KMS-11 (cell line): ENCODE results near the gene ATOSA.

Source experiments
- H2AFZ ChIP-seq: fragments of 200-600 bp; sonication (generic); 2 replicates; pipeline ENCODE4 v1.6.1; 2016; ENCODE audit warnings: antibody characterized with exemption, mixed run types, low read depth
- H3K27ac ChIP-seq: fragments of 200-600 bp; sonication (generic); 2 replicates; pipeline ENCODE4 v1.6.1; 2016; ENCODE audit warnings: mild to moderate bottlenecking, mixed run types
- H3K27me3 ChIP-seq: fragments of 200-600 bp; sonication (generic); 2 replicates; pipeline ENCODE4 v1.6.1; 2017; ENCODE audit warnings: mild to moderate bottlenecking, low read depth, mixed run types, moderate library complexity; ENCODE audit not compliant: insufficient read depth
- H3K36me3 ChIP-seq: fragments of 200-600 bp; sonication (generic); 2 replicates; pipeline ENCODE4 v1.6.1; 2017; ENCODE audit warnings: mild to moderate bottlenecking, mixed run types; ENCODE audit not compliant: insufficient read depth
- H3K4me1 ChIP-seq: fragments of 200-600 bp; sonication (generic); 2 replicates; pipeline ENCODE4 v1.6.1; 2016; ENCODE audit warnings: mild to moderate bottlenecking, low read depth, mixed run types; ENCODE audit not compliant: poor library complexity, severe bottlenecking
- H3K4me2 ChIP-seq: fragments of 200-600 bp; sonication (generic); 2 replicates; pipeline ENCODE4 v1.7.0; 2016; ENCODE audit warnings: mild to moderate bottlenecking, mixed run types
- H3K4me3 ChIP-seq: fragments of 200-600 bp; sonication (generic); IDR thresholded peaks from 2 replicates; pipeline ENCODE4 v1.6.1; 2017; ENCODE audit warnings: low read depth, low read length, mixed read lengths; ENCODE audit not compliant: insufficient read depth
- H3K79me2 ChIP-seq: fragments of 200-600 bp; sonication (generic); 2 replicates; pipeline ENCODE4 v1.6.1; 2016; ENCODE audit warnings: low read depth, mixed run types; ENCODE audit not compliant: insufficient read depth
- H3K9ac ChIP-seq: fragments of 200-600 bp; sonication (generic); 2 replicates; pipeline ENCODE4 v1.6.1; 2016; ENCODE audit warnings: mild to moderate bottlenecking, mixed run types
- H4K20me1 ChIP-seq: fragments of 200-600 bp; sonication (generic); 2 replicates; pipeline ENCODE4 v1.6.1; 2016; ENCODE audit warnings: mild to moderate bottlenecking, mixed run types; ENCODE audit not compliant: insufficient read depth
- CTCF ChIP-seq: fragments of 200-600 bp; sonication (generic); conservative IDR thresholded peaks from 2 replicates; pipeline ENCODE4 v1.6.1; 2017; ENCODE audit warnings: low read depth, mild to moderate bottlenecking, antibody characterized with exemption, low read length, moderate library complexity, mixed read lengths

ATOSA gene

DNA sequence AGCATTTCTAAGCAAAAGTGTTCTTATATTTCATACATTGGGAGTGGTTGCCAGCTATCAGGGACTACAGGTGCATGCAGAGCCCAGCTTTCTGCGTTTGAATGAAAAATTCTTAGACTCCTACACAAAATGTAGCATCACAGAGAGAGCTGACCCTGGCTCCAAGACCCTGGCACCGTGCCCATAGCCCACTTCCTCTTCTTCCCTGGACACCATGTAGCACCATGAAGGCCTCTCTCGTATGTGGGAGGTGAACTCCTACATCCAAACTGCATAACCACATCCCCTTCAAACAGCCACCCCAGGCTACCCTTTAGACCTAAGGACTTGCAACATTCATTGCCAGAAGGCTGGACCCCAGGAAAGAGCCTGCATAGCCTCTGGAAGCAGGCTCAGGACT, 35.8 kb upstream of the ATOSA start:
- no peaks in the 10 kb centered on the region for H4K20me1 ChIP-seq
- no peak overlapping the region for H3K27ac ChIP-seq
- no peak overlapping the region for H2AFZ ChIP-seq
- H3K4me1 ChIP-seq: peaks cover 10% of the 10 kb centered on the region
- H3K9ac ChIP-seq: no peak overlapping the region
- H3K4me2 ChIP-seq: no peak overlapping the region
- no peaks in the 10 kb centered on the region for H3K36me3 ChIP-seq
- TF ChIP-seq CTCF: no peak
- no peaks in the 10 kb centered on the region for H3K27me3 ChIP-seq
- H3K4me3 ChIP-seq: no peak overlapping the region
- H3K79me2 ChIP-seq: no peaks in the 10 kb centered on the region

DNA sequence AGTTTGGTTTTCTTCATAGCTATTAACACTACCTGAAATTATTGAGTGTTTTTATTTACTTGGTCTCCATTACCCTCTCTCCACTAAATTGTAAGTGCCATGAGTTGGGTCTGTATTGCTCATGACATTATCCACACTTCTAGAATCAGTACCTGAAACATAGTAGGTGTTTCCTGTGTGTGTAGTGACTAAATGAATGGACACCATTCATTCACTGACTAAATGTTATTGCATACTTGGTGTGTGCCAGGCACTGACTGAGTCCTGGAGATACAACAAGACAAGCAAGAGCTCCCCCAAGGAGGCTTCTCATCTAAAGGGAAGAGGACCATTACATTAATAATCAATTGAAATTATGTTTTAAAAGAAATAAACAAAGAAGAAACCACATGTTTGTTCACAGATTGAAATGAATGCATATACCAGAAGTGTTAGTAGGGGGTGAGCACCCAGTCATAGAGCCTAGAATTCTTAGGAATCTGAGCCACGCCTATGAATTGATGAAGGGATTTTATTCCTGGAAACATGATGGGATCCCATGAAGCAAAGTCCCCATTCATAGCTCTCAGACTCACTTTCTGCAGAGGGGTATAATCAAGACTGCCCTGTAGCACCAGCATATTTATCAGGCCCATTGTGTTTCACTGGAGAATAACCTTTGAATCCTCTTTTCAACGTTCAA, 31.7 kb upstream of the ATOSA start:
- Histone ChIP-seq H3K27ac (peak overlapping the region; percentile 43; the same call in 1 of the 2 replicates), H3K27me3 (no peaks in the 10 kb centered on the region), H2AFZ (peak overlapping the region; percentile 84; the same call in 1 of the 2 replicates), H3K79me2 (no peaks in the 10 kb centered on the region), H3K4me3 (no peak overlapping the region), H3K36me3 (no peaks in the 10 kb centered on the region), H4K20me1 (no peaks in the 10 kb centered on the region), H3K9ac (no peak overlapping the region), H3K4me1 (peaks cover 37% of the 10 kb centered on the region), H3K4me2 (peak overlapping the region; percentile 72; the same call in 1 of the 2 replicates)
- TF ChIP-seq CTCF: no peak

- peaks cover 37% of the 10 kb centered on the region for H3K4me1 ChIP-seq
- H4K20me1 ChIP-seq: no peaks in the 10 kb centered on the region
- H3K79me2 ChIP-seq: no peaks in the 10 kb centered on the region
- no peak overlapping the region; the same call in 1 of the 2 replicates for H3K9ac ChIP-seq
- no peaks in the 10 kb centered on the region for H3K27me3 ChIP-seq
- peak overlapping the region; percentile 84 for H2AFZ ChIP-seq
- peak overlapping the region; percentile 72; the same call in 1 of the 2 replicates for H3K4me2 ChIP-seq
- TF ChIP-seq CTCF: no peak
- peak overlapping the region; percentile 43 for H3K27ac ChIP-seq
- no peaks in the 10 kb centered on the region for H3K36me3 ChIP-seq
- no peak overlapping the region for H3K4me3 ChIP-seq
Observed at GRCh38 chr15:52710050-52710707, 31.0 kb upstream of the ATOSA start.

- no peaks in the 10 kb centered on the region for H3K79me2 ChIP-seq
- H4K20me1 ChIP-seq: no peaks in the 10 kb centered on the region
- H3K4me2 ChIP-seq: peak overlapping the region; percentile 72
- peaks cover 37% of the 10 kb centered on the region for H3K4me1 ChIP-seq
- no peaks in the 10 kb centered on the region for H3K36me3 ChIP-seq
- no peak overlapping the region for H3K4me3 ChIP-seq
- H3K27ac ChIP-seq: peak overlapping the region; percentile 43
- TF ChIP-seq CTCF: no peak
- H3K27me3 ChIP-seq: no peaks in the 10 kb centered on the region
- H3K9ac ChIP-seq: no peak overlapping the region; the same call in 1 of the 2 replicates
- H2AFZ ChIP-seq: peak overlapping the region; percentile 84
Observed at GRCh38 chr15:52709187-52709981, 30.2 kb upstream of the ATOSA start.
